Neural crest cell (in vitro differentiated cells): ENCODE measurements around the gene KCNN4. TPM values are rescaled to one million over a fixed set of nuclear protein-coding genes. Genes with fewer than 3 reads are reported as not detected.

ENCODE experiments used
- DNase-seq: peaks from one replicate; pipeline ENCODE4 v3.0.0; 2021; ENCODE audit warnings: low read depth, mixed read lengths, low spot score
- H3K27ac Mint-ChIP-seq: one replicate; pipeline ENCODE4 v1.8.0; 2021; ENCODE audit warnings: mild to moderate bottlenecking, mixed read lengths; ENCODE audit not compliant: unreplicated experiment
- H3K27me3 Mint-ChIP-seq: 2 replicates; pipeline ENCODE4 v1.8.0; 2021; ENCODE audit warnings: low read depth, mild to moderate bottlenecking, mixed read lengths
- H3K36me3 Mint-ChIP-seq: 2 replicates; pipeline ENCODE4 v1.8.0; 2021; ENCODE audit warnings: low read depth, mild to moderate bottlenecking, mixed read lengths
- H3K4me1 Mint-ChIP-seq: 2 replicates; pipeline ENCODE4 v1.8.0; 2021; ENCODE audit warnings: mixed read lengths
- H3K4me3 Mint-ChIP-seq: one replicate; pipeline ENCODE4 v1.8.0; 2021; ENCODE audit warnings: mild to moderate bottlenecking, mixed read lengths
- H3K9me3 Mint-ChIP-seq: 2 replicates; pipeline ENCODE4 v1.8.0; 2021; ENCODE audit warnings: mixed read lengths
- total RNA-seq: library from RNA; stranded (reverse); gene quantifications from 2 replicates; pipeline ENCODE4 v1.2.1, GENCODE V29; 2021
- TF ChIP-seq, protein P1 (sequence below): fragments of 200-600 bp; sonication (generic); conservative IDR thresholded peaks from 2 replicates; pipeline ENCODE4 v1.5.0; 2021; ENCODE audit warnings: antibody characterized with exemption, mild to moderate bottlenecking

Gene KCNN4
- total RNA-seq, 1 donor from 2014 or later: 2.8 TPM

DNA sequence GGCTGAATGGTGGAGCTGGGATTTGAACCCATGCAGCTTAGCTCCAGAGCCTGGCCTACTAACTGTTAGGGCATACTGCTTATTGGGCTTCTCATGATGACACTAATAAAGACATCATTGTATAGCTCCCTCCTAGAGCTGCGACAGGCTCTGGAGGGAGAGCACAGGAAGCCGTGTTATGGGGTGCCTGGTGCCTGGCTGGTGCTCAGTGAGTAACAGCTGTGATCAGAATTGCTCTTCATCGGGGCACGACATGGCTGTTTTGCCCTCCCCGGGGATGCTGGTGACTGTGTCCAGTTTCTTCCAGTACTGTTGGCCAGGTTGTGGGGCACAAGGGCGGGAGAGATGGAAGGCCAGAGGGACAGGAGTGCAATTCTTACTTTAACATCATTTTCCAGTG is 16.3 kb upstream of the KCNN4 start:
- Mint-ChIP-seq H3K36me3 (no peaks in the 10 kb centered on the region), H3K27ac (no peak overlapping the region), H3K4me1 (peaks cover 4% of the 10 kb centered on the region), H3K9me3 (no peaks in the 10 kb centered on the region), H3K4me3 (peak overlapping the region; percentile 45), H3K27me3 (peaks cover 90% of the 10 kb centered on the region)
- TF ChIP-seq, protein P1, sequence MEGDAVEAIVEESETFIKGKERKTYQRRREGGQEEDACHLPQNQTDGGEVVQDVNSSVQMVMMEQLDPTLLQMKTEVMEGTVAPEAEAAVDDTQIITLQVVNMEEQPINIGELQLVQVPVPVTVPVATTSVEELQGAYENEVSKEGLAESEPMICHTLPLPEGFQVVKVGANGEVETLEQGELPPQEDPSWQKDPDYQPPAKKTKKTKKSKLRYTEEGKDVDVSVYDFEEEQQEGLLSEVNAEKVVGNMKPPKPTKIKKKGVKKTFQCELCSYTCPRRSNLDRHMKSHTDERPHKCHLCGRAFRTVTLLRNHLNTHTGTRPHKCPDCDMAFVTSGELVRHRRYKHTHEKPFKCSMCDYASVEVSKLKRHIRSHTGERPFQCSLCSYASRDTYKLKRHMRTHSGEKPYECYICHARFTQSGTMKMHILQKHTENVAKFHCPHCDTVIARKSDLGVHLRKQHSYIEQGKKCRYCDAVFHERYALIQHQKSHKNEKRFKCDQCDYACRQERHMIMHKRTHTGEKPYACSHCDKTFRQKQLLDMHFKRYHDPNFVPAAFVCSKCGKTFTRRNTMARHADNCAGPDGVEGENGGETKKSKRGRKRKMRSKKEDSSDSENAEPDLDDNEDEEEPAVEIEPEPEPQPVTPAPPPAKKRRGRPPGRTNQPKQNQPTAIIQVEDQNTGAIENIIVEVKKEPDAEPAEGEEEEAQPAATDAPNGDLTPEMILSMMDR: no peak
- DNase-seq: no peak

DNA sequence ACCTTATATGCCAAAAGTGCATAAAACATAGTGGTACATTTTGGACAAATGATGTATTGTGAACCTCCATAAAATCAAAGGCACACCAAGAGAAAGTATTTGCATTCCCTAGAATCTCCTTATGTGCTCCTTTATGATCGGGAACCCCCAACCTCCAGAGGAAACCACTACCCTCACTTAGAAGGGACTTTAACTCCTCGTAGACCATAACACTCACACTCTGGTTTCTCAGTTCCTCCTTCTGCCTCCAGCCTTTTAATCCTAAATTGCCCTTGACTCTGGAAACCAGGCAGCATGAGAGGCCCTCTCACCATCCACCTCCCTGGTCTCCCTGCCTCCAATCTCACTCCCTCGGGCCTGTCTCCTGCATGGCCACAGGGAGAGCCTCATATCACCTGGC is 9.8 kb upstream of the KCNN4 start:
- Mint-ChIP-seq H3K27me3 (peaks cover 54% of the 10 kb centered on the region), H3K4me1 (no peaks in the 10 kb centered on the region), H3K9me3 (no peaks in the 10 kb centered on the region), H3K27ac (no peak overlapping the region), H3K36me3 (no peaks in the 10 kb centered on the region), H3K4me3 (no peak overlapping the region)
- TF ChIP-seq, protein P1: no peak
- DNase-seq: no peak

DNA sequence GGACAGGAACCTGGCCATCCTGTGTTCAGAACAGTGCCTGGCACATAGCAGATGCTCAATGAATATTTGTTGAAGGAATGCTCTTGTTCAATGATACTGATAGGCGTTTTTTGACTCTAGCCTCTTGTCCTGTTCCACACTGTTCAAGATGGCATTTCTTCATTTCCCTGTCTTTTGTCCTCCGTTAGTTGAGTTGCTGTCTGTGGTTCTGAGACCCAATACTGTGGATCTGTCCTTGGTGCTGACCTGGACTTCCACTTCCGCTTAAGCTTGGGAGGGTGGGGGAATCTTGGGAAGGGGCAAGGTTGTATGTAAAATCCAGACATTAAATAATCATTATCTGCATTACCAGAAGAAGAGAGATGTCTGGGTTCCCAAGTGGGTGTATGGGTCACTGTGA is 8.3 kb upstream of the KCNN4 start:
- no peak for DNase-seq
- H3K4me1 Mint-ChIP-seq: peaks cover 12% of the 10 kb centered on the region
- no peaks in the 10 kb centered on the region for H3K36me3 Mint-ChIP-seq
- TF ChIP-seq, protein P1: no peak
- no peak overlapping the region for H3K4me3 Mint-ChIP-seq
- H3K9me3 Mint-ChIP-seq: no peaks in the 10 kb centered on the region
- peaks cover 46% of the 10 kb centered on the region for H3K27me3 Mint-ChIP-seq
- no peak overlapping the region for H3K27ac Mint-ChIP-seq

DNA sequence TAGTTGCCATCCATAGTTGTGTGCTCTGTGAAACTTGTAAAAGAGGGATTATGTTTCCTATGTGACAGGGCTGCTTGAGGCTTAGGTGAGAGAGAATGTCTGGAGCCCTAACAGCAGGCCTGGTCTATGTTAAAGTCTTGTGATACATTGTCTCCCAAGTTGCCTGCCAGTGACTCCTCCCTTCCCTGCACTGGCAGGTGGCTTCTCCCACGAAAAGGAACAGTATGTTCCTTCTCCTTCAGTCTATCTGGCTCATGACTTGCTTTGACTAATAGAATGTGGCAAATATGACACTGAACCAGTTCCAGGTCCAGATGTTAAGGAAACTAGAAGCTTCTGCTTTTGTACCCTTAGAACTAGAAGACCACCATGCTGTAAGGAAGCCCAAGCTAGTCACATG is 5.9 kb upstream of the KCNN4 start:
- TF ChIP-seq, protein P1: no peak
- no peak overlapping the region for H3K27ac Mint-ChIP-seq
- H3K36me3 Mint-ChIP-seq: no peaks in the 10 kb centered on the region
- H3K4me3 Mint-ChIP-seq: no peak overlapping the region
- peaks cover 34% of the 10 kb centered on the region for H3K27me3 Mint-ChIP-seq
- no peak for DNase-seq
- no peaks in the 10 kb centered on the region for H3K9me3 Mint-ChIP-seq
- H3K4me1 Mint-ChIP-seq: peaks cover 28% of the 10 kb centered on the region

DNA sequence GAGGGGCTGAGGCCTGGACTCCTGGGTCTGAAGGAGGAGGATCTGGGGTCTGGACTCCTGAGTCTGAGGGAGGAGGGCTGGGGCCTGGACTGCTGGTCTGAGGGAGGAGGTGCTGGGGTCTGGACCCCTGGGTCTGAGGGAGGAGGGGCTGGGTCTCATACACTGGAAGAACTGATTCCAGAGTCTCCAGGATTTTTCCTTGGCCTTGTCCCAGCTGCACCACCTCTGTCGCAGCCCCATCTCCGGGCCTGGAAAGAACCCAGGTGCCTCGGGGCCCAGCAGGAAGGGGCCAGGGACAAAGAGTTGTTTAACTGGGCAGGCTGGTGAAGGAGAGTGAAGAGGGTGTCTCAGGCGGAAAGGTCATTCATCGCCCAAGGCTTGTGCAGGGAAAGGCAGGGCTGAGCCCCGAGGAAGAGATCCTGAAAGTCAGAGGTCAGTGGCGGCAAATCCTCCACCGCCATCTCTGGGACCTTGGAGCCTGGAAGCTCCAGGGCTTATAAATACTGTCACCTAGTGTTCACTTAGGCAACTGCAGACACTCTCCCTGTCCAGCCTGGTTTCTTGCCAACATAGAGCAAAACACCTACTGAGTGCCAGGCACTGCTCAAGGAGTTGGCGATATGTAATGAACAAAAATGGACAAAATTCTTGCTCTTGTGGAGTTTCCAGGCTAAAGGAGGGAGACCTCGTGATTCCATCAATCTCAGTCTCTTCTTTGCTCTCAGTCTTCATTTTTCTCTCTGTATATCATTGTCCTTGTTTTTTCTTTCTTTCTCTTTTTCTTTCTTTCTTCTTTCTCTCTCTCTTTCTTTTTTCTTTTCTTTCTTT is 4.4 kb upstream of the KCNN4 start:
- Mint-ChIP-seq H3K4me3 (peak overlapping the region; percentile 47), H3K9me3 (no peaks in the 10 kb centered on the region), H3K27me3 (peaks cover 28% of the 10 kb centered on the region), H3K36me3 (no peaks in the 10 kb centered on the region), H3K27ac (no peak overlapping the region), H3K4me1 (peaks cover 36% of the 10 kb centered on the region)
- TF ChIP-seq, protein P1: peak; percentile 94
- DNase-seq: peak; percentile 60
